ENCODE data around the gene KCTD20. TPM values are rescaled to one million over a fixed set of nuclear protein-coding genes. Genes with fewer than 3 reads are reported as not detected.

The KCTD20 gene
- total RNA-seq, 4 donors from 2014 or later: 60.2 to 92.9 (median 67.6) TPM

GRCh38 chr6:36526066-36526465 lies 83.3 kb downstream of the KCTD20 start:
- Histone ChIP-seq H3K36me3 (peaks cover 4 to 67% of the 10 kb centered on the region in 2 donors), H3K4me3 (no peak overlapping the region), H3K9me3 (no peaks in the 10 kb centered on the region), H3K27me3 (no peaks in the 10 kb centered on the region), H3K27ac (no peak overlapping the region), H3K4me1 (peaks cover 0 to 19% (median 0%) of the 10 kb centered on the region in 3 donors)
- TF ChIP-seq, protein P1, sequence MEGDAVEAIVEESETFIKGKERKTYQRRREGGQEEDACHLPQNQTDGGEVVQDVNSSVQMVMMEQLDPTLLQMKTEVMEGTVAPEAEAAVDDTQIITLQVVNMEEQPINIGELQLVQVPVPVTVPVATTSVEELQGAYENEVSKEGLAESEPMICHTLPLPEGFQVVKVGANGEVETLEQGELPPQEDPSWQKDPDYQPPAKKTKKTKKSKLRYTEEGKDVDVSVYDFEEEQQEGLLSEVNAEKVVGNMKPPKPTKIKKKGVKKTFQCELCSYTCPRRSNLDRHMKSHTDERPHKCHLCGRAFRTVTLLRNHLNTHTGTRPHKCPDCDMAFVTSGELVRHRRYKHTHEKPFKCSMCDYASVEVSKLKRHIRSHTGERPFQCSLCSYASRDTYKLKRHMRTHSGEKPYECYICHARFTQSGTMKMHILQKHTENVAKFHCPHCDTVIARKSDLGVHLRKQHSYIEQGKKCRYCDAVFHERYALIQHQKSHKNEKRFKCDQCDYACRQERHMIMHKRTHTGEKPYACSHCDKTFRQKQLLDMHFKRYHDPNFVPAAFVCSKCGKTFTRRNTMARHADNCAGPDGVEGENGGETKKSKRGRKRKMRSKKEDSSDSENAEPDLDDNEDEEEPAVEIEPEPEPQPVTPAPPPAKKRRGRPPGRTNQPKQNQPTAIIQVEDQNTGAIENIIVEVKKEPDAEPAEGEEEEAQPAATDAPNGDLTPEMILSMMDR (IDR thresholded peaks at IDR 0.05): no peak
- no peak for TF ChIP-seq EP300 (IDR thresholded peaks at IDR 0.05)
- TF ChIP-seq POLR2A (IDR thresholded peaks at IDR 0.05): no peak
- no peak for TF ChIP-seq POLR2AphosphoS5 (IDR thresholded peaks at IDR 0.05)
- 100% methylated on average over 2 of the region's 2 CpGs for WGBS, 2 donors (ENCODE audit: low coverage in 1 of 2)
- ATAC-seq: no peak

DNA sequence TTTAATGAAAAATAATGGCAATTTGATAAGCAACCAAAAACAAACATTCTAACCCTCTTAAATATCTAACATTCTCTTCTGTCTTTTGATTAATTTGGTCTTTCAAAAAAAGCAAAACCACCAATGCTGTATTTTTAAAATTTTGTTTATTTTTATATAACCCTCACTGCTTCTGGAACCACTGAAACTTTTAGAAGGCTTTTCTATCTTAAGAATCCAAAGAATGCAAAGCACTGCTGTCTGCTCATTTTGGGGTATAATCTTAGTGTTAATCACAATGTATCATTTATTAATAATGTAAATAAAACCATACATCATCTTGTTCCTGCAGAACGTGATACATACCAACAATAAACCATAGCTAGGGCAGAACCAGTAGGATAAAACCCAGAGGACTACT lies 90.5 kb downstream of the KCTD20 start:
- Histone ChIP-seq H3K4me3 (no peak overlapping the region), H3K36me3 (peaks cover 0 to 54% of the 10 kb centered on the region in 2 donors), H3K27ac (no peak overlapping the region), H3K4me1 (peaks cover 0 to 16% (median 0%) of the 10 kb centered on the region in 3 donors), H3K27me3 (no peaks in the 10 kb centered on the region), H3K9me3 (no peaks in the 10 kb centered on the region)
- WGBS, 2 donors (ENCODE audit: low coverage in 1 of 2): 11 to 44% methylated on average over 1 of the region's 1 CpG
- no peak for ATAC-seq
- no peak for TF ChIP-seq EP300 (IDR thresholded peaks at IDR 0.05)

GRCh38 chr6:36536873-36537547 lies 94.2 kb downstream of the KCTD20 start:
- H3K27me3 ChIP-seq: no peaks in the 10 kb centered on the region
- WGBS, 2 donors (ENCODE audit: low coverage in 1 of 2): 78 to 86% methylated on average over 3 of the region's 3 CpGs
- H3K4me1 ChIP-seq: peaks cover 0 to 20% (median 0%) of the 10 kb centered on the region in 3 donors
- H3K36me3 ChIP-seq: peaks cover 0 to 56% of the 10 kb centered on the region in 2 donors
- no peak overlapping the region for H3K27ac ChIP-seq
- no peaks in the 10 kb centered on the region for H3K9me3 ChIP-seq
- ATAC-seq: no peak
- TF ChIP-seq EP300 (IDR thresholded peaks at IDR 0.05) (no peak), POLR2AphosphoS5 (IDR thresholded peaks at IDR 0.05) (no peak), POLR2A (IDR thresholded peaks at IDR 0.05) (no peak)
- TF ChIP-seq, protein P1 (IDR thresholded peaks at IDR 0.05): no peak
- H3K4me3 ChIP-seq: no peak overlapping the region

GRCh38 chr6:36539814-36540568 lies 97.2 kb downstream of the KCTD20 start:
- no peak overlapping the region for H3K27ac ChIP-seq
- peaks cover 0 to 40% (median 13%) of the 10 kb centered on the region in 3 donors for H3K4me1 ChIP-seq
- no peak overlapping the region for H3K4me3 ChIP-seq
- H3K27me3 ChIP-seq: no peaks in the 10 kb centered on the region
- no peak for ATAC-seq
- no peak for TF ChIP-seq POLR2A (IDR thresholded peaks at IDR 0.05)
- no peak for TF ChIP-seq EP300 (IDR thresholded peaks at IDR 0.05)
- TF ChIP-seq, protein P1 (IDR thresholded peaks at IDR 0.05): no peak
- TF ChIP-seq POLR2AphosphoS5 (IDR thresholded peaks at IDR 0.05): no peak
- WGBS, 2 donors (ENCODE audit: low coverage in 1 of 2): 80 to 86% methylated on average over 4 of the region's 4 CpGs
- no peaks in the 10 kb centered on the region for H3K9me3 ChIP-seq
- H3K36me3 ChIP-seq: peaks cover 0 to 54% of the 10 kb centered on the region in 2 donors

Small RNAs within 50 kb of the gene (small RNA-seq; reads per million reads assigned to genes)
- 0 reads per million in 4 donors for gene RN7SL502P

Other genes starting within 250 kb of the KCTD20 start
- 10 to 100 TPM; 19.0 to 36.7 (median 20.4) TPM for gene BRPF3, start 246.3 kb upstream of the KCTD20 start, total RNA-seq
- not detected for gene PNPLA1, start 172.9 kb upstream of the KCTD20 start, total RNA-seq
- not detected for gene BNIP5, start 106.1 kb upstream of the KCTD20 start, total RNA-seq
- gene ETV7, start 55.3 kb upstream of the KCTD20 start, total RNA-seq: 1 to 10 TPM in 2 of 4 donors, not detected in 2; 1.3 to 1.5 TPM
- gene PXT1, start 146 bp upstream of the KCTD20 start, total RNA-seq: 1 to 10 TPM in 1 of 4 donors, not detected in 3; 2.0 TPM
- gene STK38, start 104.5 kb downstream of the KCTD20 start, total RNA-seq: 10 to 100 TPM; 20.5 to 51.0 (median 40.6) TPM
- 100 to 1,000 TPM; 108 to 195 (median 156) TPM for gene SRSF3, start 151.4 kb downstream of the KCTD20 start, total RNA-seq
- gene CDKN1A, start 235.7 kb downstream of the KCTD20 start, total RNA-seq: 100 to 1,000 TPM in 1 of 4 donors, 10 to 100 TPM in 3; 49.7 to 137 (median 81.7) TPM

Data from gastroesophageal sphincter (tissue), 4 donors.